Duodenal mucosa (tissue), 2 donors: ENCODE measurements around the gene MIA2.
"Not testable (repeated sequence)": the region's sequence is repeated elsewhere in the genome, so short reads cannot be mapped to it uniquely, and the experiment has no call there.

Source experiments
- H3K27ac ChIP-seq: one replicate; pipeline ENCODE4 v1.7.0; 2013; ENCODE audit warnings: low read depth, low read length
- H3K27me3 ChIP-seq, 2 donors: one replicate each; pipeline ENCODE4 v1.7.0; 2013; ENCODE audit warnings: low read length in 2 of 2, control low read depth in 1 of 2; ENCODE audit not compliant: insufficient read depth in 2 of 2, control insufficient read depth in 1 of 2
- H3K36me3 ChIP-seq, 2 donors: one replicate each; pipeline ENCODE4 v1.7.0; 2013; ENCODE audit warnings: low read length in 2 of 2, control low read depth in 1 of 2; ENCODE audit not compliant: insufficient read depth in 2 of 2, control insufficient read depth in 1 of 2
- H3K4me1 ChIP-seq, 2 donors: one replicate each; pipeline ENCODE4 v1.7.0; 2013; ENCODE audit warnings: low read length in 2 of 2, control low read depth in 1 of 2; ENCODE audit not compliant: insufficient read depth in 2 of 2, control insufficient read depth in 1 of 2
- H3K4me3 ChIP-seq, 2 donors: one replicate each; pipeline ENCODE4 v1.7.0; 2013; ENCODE audit warnings: low read length in 2 of 2, low read depth in 1 of 2
- H3K9ac ChIP-seq, 2 donors: one replicate each; pipeline ENCODE4 v1.7.0; 2013; ENCODE audit warnings: low read length in 2 of 2, low read depth in 1 of 2
- H3K9me3 ChIP-seq, 2 donors: one replicate each; pipeline ENCODE4 v1.7.0; 2013; ENCODE audit warnings: low read length in 2 of 2, control low read depth in 1 of 2; ENCODE audit not compliant: control insufficient read depth in 1 of 2

The MIA2 gene

GRCh38 chr14:39361556-39361955 is 127.8 kb downstream of the MIA2 start:
- not testable (repeated sequence) for H3K9me3 ChIP-seq, H3K27me3 ChIP-seq, H3K27ac ChIP-seq, H3K4me1 ChIP-seq, H3K9ac ChIP-seq, H3K4me3 ChIP-seq
- peaks cover 6 to 18% of the 10 kb centered on the region in 2 donors for H3K36me3 ChIP-seq

GRCh38 chr14:39364509-39364908 is 130.8 kb downstream of the MIA2 start:
- Histone ChIP-seq H3K4me1 (no peaks in the 10 kb centered on the region), H3K27ac (no peak overlapping the region), H3K27me3 (no peaks in the 10 kb centered on the region), H3K36me3 (peaks cover 6 to 19% of the 10 kb centered on the region in 2 donors), H3K9me3 (peaks cover 0 to 4% of the 10 kb centered on the region in 2 donors), H3K9ac (no peak overlapping the region), H3K4me3 (no peak overlapping the region)

- H3K9ac ChIP-seq = no peak overlapping the region
- H3K4me1 ChIP-seq = no peaks in the 10 kb centered on the region
- no peaks in the 10 kb centered on the region for H3K27me3 ChIP-seq
- H3K27ac ChIP-seq = no peak overlapping the region
- H3K36me3 ChIP-seq = peaks cover 6 to 16% of the 10 kb centered on the region in 2 donors
- H3K9me3 ChIP-seq = peaks cover 0 to 4% of the 10 kb centered on the region in 2 donors
- no peak overlapping the region for H3K4me3 ChIP-seq
These were observed 131.6 kb downstream of the MIA2 start for GRCh38 chr14:39365354-39365753.

GRCh38 chr14:39366460-39367386 is 133.0 kb downstream of the MIA2 start:
- no peak overlapping the region for H3K27ac ChIP-seq
- no peaks in the 10 kb centered on the region for H3K27me3 ChIP-seq
- H3K36me3 ChIP-seq = peaks cover 6 to 24% of the 10 kb centered on the region in 2 donors
- no peak overlapping the region for H3K4me3 ChIP-seq
- peaks cover 0 to 4% of the 10 kb centered on the region in 2 donors for H3K9me3 ChIP-seq
- H3K9ac ChIP-seq = no peak overlapping the region
- H3K4me1 ChIP-seq = no peaks in the 10 kb centered on the region

- H3K9ac ChIP-seq = no peak overlapping the region
- no peaks in the 10 kb centered on the region for H3K4me1 ChIP-seq
- H3K9me3 ChIP-seq = peaks cover 0 to 4% of the 10 kb centered on the region in 2 donors
- H3K27ac ChIP-seq = no peak overlapping the region
- no peak overlapping the region for H3K4me3 ChIP-seq
- H3K27me3 ChIP-seq = no peaks in the 10 kb centered on the region
- H3K36me3 ChIP-seq = peaks cover 6 to 24% of the 10 kb centered on the region in 2 donors
These were observed 133.7 kb downstream of the MIA2 start for GRCh38 chr14:39367387-39367751.

- H3K9ac ChIP-seq = no peak overlapping the region
These were observed 134.7 kb downstream of the MIA2 start for GRCh38 chr14:39368261-39368959.

GRCh38 chr14:39369029-39369428 is 135.3 kb downstream of the MIA2 start:
- Histone ChIP-seq H3K4me3 (no peak overlapping the region), H3K9me3 (no peaks in the 10 kb centered on the region), H3K36me3 (peaks cover 0 to 24% of the 10 kb centered on the region in 2 donors), H3K9ac (no peak overlapping the region), H3K4me1 (no peaks in the 10 kb centered on the region), H3K27me3 (no peaks in the 10 kb centered on the region), H3K27ac (no peak overlapping the region)

More at GRCh38 chr14:39368261-39368959, 134.7 kb downstream of the MIA2 start:
- H3K9me3 ChIP-seq = peaks cover 0 to 4% of the 10 kb centered on the region in 2 donors
- peaks cover 4 to 24% of the 10 kb centered on the region in 2 donors for H3K36me3 ChIP-seq
- no peak overlapping the region for H3K27ac ChIP-seq
- H3K4me3 ChIP-seq = no peak overlapping the region
- H3K27me3 ChIP-seq = no peaks in the 10 kb centered on the region
- no peaks in the 10 kb centered on the region for H3K4me1 ChIP-seq

- Histone ChIP-seq H3K27me3 (no peaks in the 10 kb centered on the region), H3K36me3 (peaks cover 0 to 24% of the 10 kb centered on the region in 2 donors), H3K9me3 (no peaks in the 10 kb centered on the region), H3K4me1 (no peaks in the 10 kb centered on the region), H3K27ac (no peak overlapping the region), H3K9ac (no peak overlapping the region), H3K4me3 (no peak overlapping the region)
These were observed 136.7 kb downstream of the MIA2 start for GRCh38 chr14:39370415-39370814.

- Histone ChIP-seq H3K9me3 (no peaks in the 10 kb centered on the region), H3K27ac (no peak overlapping the region), H3K36me3 (peaks cover 0 to 12% of the 10 kb centered on the region in 2 donors), H3K27me3 (no peaks in the 10 kb centered on the region), H3K9ac (no peak overlapping the region), H3K4me1 (no peaks in the 10 kb centered on the region), H3K4me3 (no peak overlapping the region)
These were observed 138.9 kb downstream of the MIA2 start for GRCh38 chr14:39372656-39373055.

- Histone ChIP-seq H3K9me3 (no peaks in the 10 kb centered on the region), H3K27ac (no peak overlapping the region), H3K4me3 (no peak overlapping the region), H3K36me3 (peaks cover 0 to 12% of the 10 kb centered on the region in 2 donors), H3K27me3 (no peaks in the 10 kb centered on the region), H3K9ac (no peak overlapping the region), H3K4me1 (no peaks in the 10 kb centered on the region)
These were observed 141.1 kb downstream of the MIA2 start for GRCh38 chr14:39374851-39375250.
